Activated CD4-positive, alpha-beta T cell treated with anti-CD3 and anti-CD28 coated beads for 36 hours (primary cell): Measurements from ENCODE around the gene CMTM8. TPM values are rescaled to one million over a fixed set of nuclear protein-coding genes. Genes with fewer than 3 reads are reported as not detected.
A peak's percentile ranks its signal among the peaks of the same experiment; 100 is the strongest.

Experiments
- ATAC-seq: fragments of 200-7000 bp; cut with Tn5 transposase; one replicate; pipeline ENCODE4 v1.10.0; 2021; ENCODE audit warnings: mild to moderate bottlenecking, moderate library complexity
- CTCF ChIA-PET: fragments of 350-600 bp; sonication (Branson Sonifier 250); formaldehyde crosslinking; loops from one replicate; lab custom pipeline; 2021; ENCODE audit warnings: antibody characterized with exemption; lab: Charles Lee
- POLR2A ChIA-PET: fragments of 350-600 bp; sonication (Branson Sonifier 250); formaldehyde crosslinking; loops from one replicate; lab custom pipeline; 2021; ENCODE audit warnings: antibody characterized with exemption, inconsistent platforms; lab: Charles Lee
- DNase-seq: peaks from one replicate; pipeline ENCODE4 v3.0.0-alpha.2; 2020
- H3K27ac Mint-ChIP-seq: one replicate; pipeline ENCODE4 v1.8.0; 2021; ENCODE audit warnings: mixed read lengths
- H3K27me3 Mint-ChIP-seq: one replicate; pipeline ENCODE4 v1.8.0; 2021; ENCODE audit warnings: mixed read lengths
- H3K36me3 Mint-ChIP-seq: one replicate; pipeline ENCODE4 v1.8.0; 2021; ENCODE audit warnings: low read depth, mixed read lengths
- H3K4me1 Mint-ChIP-seq: one replicate; pipeline ENCODE4 v1.8.0; 2021; ENCODE audit warnings: mixed read lengths
- H3K4me3 Mint-ChIP-seq: one replicate; pipeline ENCODE4 v1.8.0; 2021; ENCODE audit warnings: mild to moderate bottlenecking, moderate library complexity, mixed read lengths
- H3K9me3 Mint-ChIP-seq: one replicate; pipeline ENCODE4 v1.8.0; 2021; ENCODE audit warnings: low read depth, mixed read lengths
- intact Hi-C, 2 experiments: fragments of 100-400 bp; cut with DNase I in 1 of 2; cut with micrococcal nuclease in 1 of 2; formaldehyde crosslinking; loops; one replicate each; pipeline versions ENCODE4 v1.14.2 to v1.15.1; 2022 to 2024; cut with DNase I, micrococcal nuclease
- total RNA-seq, 2 experiments: library from RNA; stranded (reverse); gene quantifications; one replicate each; pipeline ENCODE4 v1.2.3, GENCODE V29; 2021

Gene CMTM8
- total RNA-seq, 2 experiments from 2014 or later: 8.1 to 9.3 TPM

- ChIA-PET POLR2A (no interaction called here), CTCF (interaction anchor here (0.9 to 6.1 kb wide), 5 partner anchors 23 to 222 kb away, joined by 3 to 42 read pairs (median 5); no protein-coding TSS in a partner anchor)
- H3K4me3 Mint-ChIP-seq: no peak overlapping the region
- H3K36me3 Mint-ChIP-seq: peaks cover 9% of the 10 kb centered on the region
- no peak for ATAC-seq
- H3K27ac Mint-ChIP-seq: peak overlapping the region; percentile 37
- H3K4me1 Mint-ChIP-seq: peaks cover 72% of the 10 kb centered on the region
- H3K9me3 Mint-ChIP-seq: no peaks in the 10 kb centered on the region
- no peaks in the 10 kb centered on the region for H3K27me3 Mint-ChIP-seq
- no peak for DNase-seq
- intact Hi-C loops: loop anchor here in 1 of 2 experiments (2.0 kb wide), 2 partner anchors 102 to 222 kb away; no protein-coding TSS in a partner anchor
These were observed 160.1 kb downstream of the CMTM8 start for GRCh38 chr3:32398531-32398930.

GRCh38 chr3:32399030-32399620 lies 160.6 kb downstream of the CMTM8 start:
- Mint-ChIP-seq H3K4me3 (no peak overlapping the region), H3K4me1 (peaks cover 72% of the 10 kb centered on the region), H3K36me3 (peaks cover 11% of the 10 kb centered on the region), H3K9me3 (no peaks in the 10 kb centered on the region), H3K27ac (peak overlapping the region; percentile 37), H3K27me3 (no peaks in the 10 kb centered on the region)
- ChIA-PET CTCF (interaction anchor here (1.5 to 6.1 kb wide), 5 partner anchors 15 to 69 kb away, joined by 3 to 42 read pairs (median 11); no protein-coding TSS in a partner anchor), POLR2A (no interaction called here)
- intact Hi-C loops: loop anchor here (1.0 to 2.0 kb wide), 6 partner anchors 24 to 222 kb away; no protein-coding TSS in a partner anchor
- DNase-seq (peak; percentile 53), ATAC-seq (peak; percentile 34)

- no peak for DNase-seq
- no peaks in the 10 kb centered on the region for H3K9me3 Mint-ChIP-seq
- no peaks in the 10 kb centered on the region for H3K27me3 Mint-ChIP-seq
- intact Hi-C loops: loop anchor here (1.0 to 2.0 kb wide), 2 partner anchors 32 to 60 kb away; no protein-coding TSS in a partner anchor
- peak overlapping the region; percentile 100 for H3K27ac Mint-ChIP-seq
- CTCF ChIA-PET: interaction anchor here (0.6 to 2.2 kb wide), 9 partner anchors 9 to 100 kb away, joined by 3 to 11 read pairs (median 4); no protein-coding TSS in a partner anchor
- no peak for ATAC-seq
- peak overlapping the region; percentile 90 for H3K4me3 Mint-ChIP-seq
- POLR2A ChIA-PET: no interaction called here
- H3K36me3 Mint-ChIP-seq: peaks cover 17% of the 10 kb centered on the region
- H3K4me1 Mint-ChIP-seq: peaks cover 70% of the 10 kb centered on the region
These were observed 162.6 kb downstream of the CMTM8 start for GRCh38 chr3:32401126-32401525.

- peak; percentile 79 for DNase-seq
- Mint-ChIP-seq H3K27me3 (no peaks in the 10 kb centered on the region), H3K36me3 (peaks cover 21% of the 10 kb centered on the region), H3K4me3 (peak overlapping the region; percentile 90), H3K9me3 (no peaks in the 10 kb centered on the region), H3K4me1 (peaks cover 71% of the 10 kb centered on the region), H3K27ac (peak overlapping the region; percentile 100)
- intact Hi-C loops: loop anchor here (1.0 to 2.0 kb wide), 3 partner anchors 17 to 59 kb away; no protein-coding TSS in a partner anchor
- peak; percentile 78 for ATAC-seq
- POLR2A ChIA-PET: no interaction called here
- CTCF ChIA-PET: interaction anchor here (1.0 to 2.2 kb wide), 3 partner anchors 23 to 27 kb away, joined by 4 to 11 read pairs (median 4); no protein-coding TSS in a partner anchor
These were observed 163.1 kb downstream of the CMTM8 start for GRCh38 chr3:32401556-32402081.

- no peaks in the 10 kb centered on the region for H3K27me3 Mint-ChIP-seq
- POLR2A ChIA-PET: no interaction called here
- H3K4me3 Mint-ChIP-seq: no peak overlapping the region
- peaks cover 21% of the 10 kb centered on the region for H3K36me3 Mint-ChIP-seq
- intact Hi-C loops: loop anchor here in 1 of 2 experiments (2.0 kb wide), 1 partner anchor 15 kb away; no protein-coding TSS in a partner anchor
- no peak for ATAC-seq
- CTCF ChIA-PET: interaction anchor here (0.9 to 1.3 kb wide), 5 partner anchors 11 to 108 kb away, joined by 3 to 7 read pairs (median 4); no protein-coding TSS in a partner anchor
- no peaks in the 10 kb centered on the region for H3K9me3 Mint-ChIP-seq
- DNase-seq: no peak
- peaks cover 74% of the 10 kb centered on the region for H3K4me1 Mint-ChIP-seq
- peak overlapping the region; percentile 72 for H3K27ac Mint-ChIP-seq
These were observed 165.2 kb downstream of the CMTM8 start for GRCh38 chr3:32403663-32404062.

GRCh38 chr3:32404714-32405113 lies 166.2 kb downstream of the CMTM8 start:
- H3K4me1 Mint-ChIP-seq: peaks cover 71% of the 10 kb centered on the region
- peak overlapping the region; percentile 55 for H3K27ac Mint-ChIP-seq
- peaks cover 23% of the 10 kb centered on the region for H3K36me3 Mint-ChIP-seq
- H3K4me3 Mint-ChIP-seq: no peak overlapping the region
- H3K9me3 Mint-ChIP-seq: no peaks in the 10 kb centered on the region
- ChIA-PET CTCF (interaction anchor here (0.6 to 1.2 kb wide), 3 partner anchors 9 to 64 kb away, joined by 3 to 4 read pairs (median 4); no protein-coding TSS in a partner anchor), POLR2A (no interaction called here)
- intact Hi-C loops: no loop called here
- no peak for ATAC-seq
- no peaks in the 10 kb centered on the region for H3K27me3 Mint-ChIP-seq
- no peak for DNase-seq

- Mint-ChIP-seq H3K27ac (no peak overlapping the region), H3K9me3 (no peaks in the 10 kb centered on the region), H3K36me3 (peaks cover 23% of the 10 kb centered on the region), H3K27me3 (no peaks in the 10 kb centered on the region), H3K4me1 (peaks cover 75% of the 10 kb centered on the region), H3K4me3 (no peak overlapping the region)
- no peak for ATAC-seq
- POLR2A ChIA-PET: no interaction called here
- DNase-seq: no peak
- CTCF ChIA-PET: interaction anchor here (1.0 to 1.2 kb wide), 2 partner anchors 9 to 63 kb away, joined by 3 to 4 read pairs; no protein-coding TSS in a partner anchor
- intact Hi-C loops: no loop called here
These were observed 166.7 kb downstream of the CMTM8 start for GRCh38 chr3:32405155-32405554.

GRCh38 chr3:32405711-32406323 lies 167.3 kb downstream of the CMTM8 start:
- CTCF ChIA-PET: interaction anchor here (0.8 to 1.2 kb wide), 2 partner anchors 9 to 63 kb away, joined by 3 read pairs; no protein-coding TSS in a partner anchor
- no peak for ATAC-seq
- no peak overlapping the region for H3K4me3 Mint-ChIP-seq
- POLR2A ChIA-PET: no interaction called here
- H3K27ac Mint-ChIP-seq: no peak overlapping the region
- H3K36me3 Mint-ChIP-seq: peaks cover 23% of the 10 kb centered on the region
- intact Hi-C loops: no loop called here
- peaks cover 76% of the 10 kb centered on the region for H3K4me1 Mint-ChIP-seq
- no peaks in the 10 kb centered on the region for H3K9me3 Mint-ChIP-seq
- no peaks in the 10 kb centered on the region for H3K27me3 Mint-ChIP-seq
- no peak for DNase-seq

GRCh38 chr3:32406486-32407408 lies 168.3 kb downstream of the CMTM8 start:
- no peaks in the 10 kb centered on the region for H3K27me3 Mint-ChIP-seq
- H3K4me1 Mint-ChIP-seq: peaks cover 78% of the 10 kb centered on the region
- DNase-seq (no peak), ATAC-seq (no peak)
- peaks cover 26% of the 10 kb centered on the region for H3K36me3 Mint-ChIP-seq
- no peaks in the 10 kb centered on the region for H3K9me3 Mint-ChIP-seq
- no peak overlapping the region for H3K4me3 Mint-ChIP-seq
- POLR2A ChIA-PET: interaction anchor here (0.5 kb wide), 1 partner anchor 12 kb away, joined by 5 read pairs; no protein-coding TSS in a partner anchor
- intact Hi-C loops: no loop called here
- CTCF ChIA-PET: interaction anchor here (0.8 to 1.3 kb wide), 4 partner anchors 8 to 62 kb away, joined by 3 to 5 read pairs (median 3); no protein-coding TSS in a partner anchor
- H3K27ac Mint-ChIP-seq: peak overlapping the region; percentile 39
